Thyroid gland (tissue), 4 donors: ENCODE data around the gene PDSS1. TPM values are rescaled to one million over a fixed set of nuclear protein-coding genes. Genes with fewer than 3 reads are reported as not detected.
"Not testable (repeated sequence)": the region's sequence is repeated elsewhere in the genome, so short reads cannot be mapped to it uniquely, and the experiment has no call there.

Source experiments
- DNase-seq, 2 donors: peaks; one replicate each; pipeline ENCODE4 v3.0.0-alpha.2; 2019
- H3K27ac ChIP-seq, 3 donors: fragments of 200-600 bp; sonication (generic); 1 replicate in 2 of 3; 2 replicates in 1 of 3; pipeline ENCODE4 v1.5.1; 2016 to 2019; ENCODE audit warnings: mild to moderate bottlenecking in 1 of 3, moderate library complexity in 1 of 3
- H3K27me3 ChIP-seq: fragments of 200-600 bp; sonication (generic); one replicate; pipeline ENCODE4 v1.5.1; 2019
- H3K36me3 ChIP-seq, 2 donors: fragments of 200-600 bp; sonication (generic); one replicate each; pipeline ENCODE4 v1.5.1; 2016 to 2019
- H3K4me1 ChIP-seq, 2 donors: fragments of 200-600 bp; sonication (generic); one replicate each; pipeline ENCODE4 v1.5.1; 2017 to 2019
- H3K4me3 ChIP-seq, 3 donors: fragments of 200-600 bp; sonication (generic); replicated peaks in 1 of 3; 1 replicate in 2 of 3; 2 replicates in 1 of 3; pipeline ENCODE4 v1.5.1; 2016; ENCODE audit warnings: mild to moderate bottlenecking in 1 of 3
- H3K9me3 ChIP-seq: fragments of 200-600 bp; sonication (generic); one replicate; pipeline ENCODE4 v1.5.1; 2017
- CTCF ChIP-seq, 6 experiments: fragments of 200-600 bp in 3 of 6; fragments of 450-650 bp in 3 of 6; sonication (generic) in 3 of 6; IDR thresholded peaks; one replicate each; pipeline ENCODE4 v1.5.1; 2016 to 2019; ENCODE audit warnings: antibody characterized with exemption in 6 of 6, mild to moderate bottlenecking in 2 of 6, inconsistent platforms in 1 of 6, moderate library complexity in 1 of 6
- POLR2A ChIP-seq, 2 donors: fragments of 450-650 bp; IDR thresholded peaks; one replicate each; pipeline ENCODE4 v1.6.1; 2017; ENCODE audit warnings: antibody characterized with exemption in 2 of 2, mild to moderate bottlenecking in 2 of 2, moderate library complexity in 1 of 2
- WGBS, 2 donors: methylation state at CpG; one replicate each; pipeline ENCODE4 v1.1.5; 2017; 5-methylcytosine and 5-hydroxymethylcytosine counted together
- intact Hi-C: fragments of 100-400 bp; cut with DNase I; formaldehyde crosslinking; loops from one replicate; pipeline ENCODE4 v1.15.1; 2023
- total RNA-seq, 4 donors: library from RNA; depleted of rRNA; stranded (reverse); fragments of >200 nt; gene quantifications; one replicate each; pipeline ENCODE4 v1.2.3, GENCODE V29; 2016

PDSS1 gene
- total RNA-seq, 4 donors from 2014 or later: 2.7 to 15.0 (median 3.6) TPM

DNA sequence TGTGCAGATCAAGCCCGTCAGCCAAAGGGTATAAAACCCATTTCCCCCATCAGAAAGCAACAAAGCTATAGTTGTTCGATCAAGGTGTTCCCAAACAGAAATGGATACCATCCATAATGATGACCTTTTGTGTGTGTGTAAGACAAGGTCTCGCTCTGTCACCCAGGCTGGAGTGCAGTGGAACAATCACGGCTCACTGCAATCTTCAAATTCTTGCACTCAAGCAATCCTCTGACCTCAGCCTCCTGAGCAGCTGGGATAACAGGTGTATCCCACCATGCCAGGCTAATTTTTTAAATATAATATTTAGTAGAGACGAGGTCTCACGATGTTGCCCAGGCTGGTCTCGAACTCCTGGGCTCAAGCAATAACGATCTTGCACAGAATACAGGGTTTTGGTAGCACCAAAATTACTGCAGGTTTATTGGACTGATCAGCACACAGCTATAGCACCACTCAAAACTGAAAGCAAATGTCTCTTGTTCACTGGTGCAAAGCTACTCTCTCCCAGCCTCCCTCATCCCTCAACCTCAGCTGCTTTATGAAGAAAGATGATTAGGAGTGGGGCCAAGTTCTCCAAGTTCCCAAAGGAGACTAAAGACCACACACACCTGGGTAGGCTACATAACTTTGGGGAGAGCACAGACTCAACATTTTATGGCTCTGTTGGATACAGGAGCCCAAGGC is 82.7 kb downstream of the PDSS1 start:
- Histone ChIP-seq H3K4me1 (peaks cover 20 to 38% of the 10 kb centered on the region in 2 donors), H3K27me3 (no peaks in the 10 kb centered on the region), H3K27ac (no peak overlapping the region), H3K4me3 (no peak overlapping the region), H3K36me3 (no peaks in the 10 kb centered on the region), H3K9me3 (no peaks in the 10 kb centered on the region)
- intact Hi-C loops: no loop called here
- DNase-seq: no peak
- TF ChIP-seq CTCF (IDR thresholded peaks at IDR 0.05) (no peak), POLR2A (IDR thresholded peaks at IDR 0.05) (no peak)
- WGBS, 2 donors: 91 to 94% methylated on average over 8 of the region's 8 CpGs

- DNase-seq: peak; percentile 28 to 37
- intact Hi-C loops: no loop called here
- Histone ChIP-seq H3K36me3 (no peaks in the 10 kb centered on the region), H3K27me3 (no peaks in the 10 kb centered on the region), H3K9me3 (no peaks in the 10 kb centered on the region), H3K4me3 (no peak overlapping the region), H3K27ac (peak overlapping the region in 1 of 3 donors; percentile 34), H3K4me1 (peaks cover 20 to 38% of the 10 kb centered on the region in 2 donors)
- whole genome bisulfite sequencing, 2 donors: 60 to 62% methylated on average over 3 to 4 of the region's 4 CpGs
- TF ChIP-seq CTCF (IDR thresholded peaks at IDR 0.05) (no peak), POLR2A (IDR thresholded peaks at IDR 0.05) (no peak)
Observed at GRCh38 chr10:26780793-26781601, 83.5 kb downstream of the PDSS1 start.

- intact Hi-C loops: no loop called here
- no peak for DNase-seq
Observed at GRCh38 chr10:26781797-26782196, 84.3 kb downstream of the PDSS1 start.

DNA sequence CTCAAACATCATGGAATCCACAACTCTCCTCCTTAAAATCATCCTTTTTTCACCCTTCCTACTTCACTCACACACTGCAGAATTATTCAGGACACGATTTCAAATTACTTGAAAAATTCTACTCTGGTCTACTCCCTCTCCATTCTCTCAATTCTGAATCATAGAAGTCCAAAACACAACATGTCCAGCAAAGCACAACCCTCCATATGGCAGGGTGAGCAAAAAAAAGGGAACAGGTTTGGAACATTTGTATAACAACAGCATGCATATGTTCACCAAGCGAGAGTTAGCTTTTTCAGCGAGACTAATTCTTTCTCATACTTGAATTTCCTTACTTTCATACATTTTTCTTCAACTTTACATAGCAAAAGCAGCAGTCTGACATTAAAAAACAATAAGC is 89.9 kb downstream of the PDSS1 start:
- intact Hi-C loops: no loop called here
- Histone ChIP-seq H3K4me3 (no peak overlapping the region), H3K4me1 (peaks cover 4 to 13% of the 10 kb centered on the region in 2 donors), H3K9me3 (no peaks in the 10 kb centered on the region), H3K36me3 (no peaks in the 10 kb centered on the region), H3K27ac (no peak overlapping the region), H3K27me3 (no peaks in the 10 kb centered on the region)
- TF ChIP-seq CTCF (IDR thresholded peaks at IDR 0.05) (no peak), POLR2A (IDR thresholded peaks at IDR 0.05) (no peak)
- DNase-seq: no peak
- WGBS, 2 donors: 94 to 95% methylated on average over 3 of the region's 3 CpGs

More at GRCh38 chr10:26781797-26782196, 84.3 kb downstream of the PDSS1 start:
- Histone ChIP-seq H3K27me3 (no peaks in the 10 kb centered on the region), H3K36me3 (no peaks in the 10 kb centered on the region), H3K4me1 (peaks cover 20 to 39% of the 10 kb centered on the region in 2 donors), H3K27ac (no peak overlapping the region), H3K4me3 (no peak overlapping the region), H3K9me3 (no peaks in the 10 kb centered on the region)
- TF ChIP-seq CTCF (IDR thresholded peaks at IDR 0.05) (no peak), POLR2A (IDR thresholded peaks at IDR 0.05) (no peak)
- WGBS, 2 donors: 100% methylated on average over 2 of the region's 2 CpGs

- peaks cover 0 to 10% of the 10 kb centered on the region in 2 donors for H3K4me1 ChIP-seq
- DNase-seq, H3K36me3 ChIP-seq, H3K4me3 ChIP-seq, H3K27me3 ChIP-seq, intact Hi-C loops, H3K27ac ChIP-seq, H3K9me3 ChIP-seq: not testable (repeated sequence)
- WGBS, 2 donors: 96 to 98% methylated on average over 2 of the region's 2 CpGs
Observed at GRCh38 chr10:26789779-26790178, 92.3 kb downstream of the PDSS1 start.
